IMR-90 (cell line): ENCODE results near the gene TNS1. TPM values are rescaled to one million over a fixed set of nuclear protein-coding genes. Genes with fewer than 3 reads are reported as not detected.

Source experiments
- ATAC-seq: fragments of 200-7000 bp; cut with Tn5 transposase; 2 replicates; pipeline ENCODE4 v1.9.1; 2020; ENCODE audit warnings: low read depth, mild to moderate bottlenecking, moderate library complexity
- BruUV-seq: library from RNA; stranded (reverse); fragments of 400-500 nt; replicated peaks from 2 replicates; lab custom pipeline; 2021; lab: Mats Ljungman, UMichigan
- CTCF ChIA-PET: fragments of 300-600 bp; formaldehyde crosslinking; extraction: SDS; loops from one replicate; lab custom pipeline; 2021; ENCODE audit warnings: antibody characterized with exemption; lab: Yijun Ruan, JAX
- POLR2A ChIA-PET: fragments of 300-600 bp; sonication (Branson Sonifier 250); formaldehyde crosslinking; loops from one replicate; lab custom pipeline; 2022; ENCODE audit warnings: antibody characterized with exemption; ENCODE audit not compliant: unreplicated experiment; lab: Charles Lee
- DNase-seq: peaks from one replicate; pipeline ENCODE4 v3.0.0; 2013
- H2AFZ ChIP-seq: replicated peaks from 2 replicates; pipeline ENCODE3; 2013; ENCODE audit warnings: low read length, mild to moderate bottlenecking; ENCODE audit not compliant: poor library complexity
- H2AK5ac ChIP-seq: 2 replicates; pipeline ENCODE4 v1.6.1; 2013; ENCODE audit warnings: low read depth, low read length, inconsistent platforms
- H2AK9ac ChIP-seq: replicated peaks from 2 replicates; pipeline ENCODE3; 2013; ENCODE audit warnings: mild to moderate bottlenecking, low read depth, low read length, moderate library complexity; ENCODE audit not compliant: poor library complexity
- H2BK120ac ChIP-seq: 2 replicates; pipeline ENCODE4 v1.6.1; 2013; ENCODE audit warnings: low read depth, low read length, inconsistent platforms
- H2BK15ac ChIP-seq: 3 replicates; pipeline ENCODE4 v1.6.1; 2013; ENCODE audit warnings: low read depth, low read length, inconsistent platforms
- H2BK20ac ChIP-seq: 2 replicates; pipeline ENCODE4 v1.6.1; 2013; ENCODE audit warnings: low read depth, mild to moderate bottlenecking, inconsistent platforms, low read length, moderate library complexity
- H2BK5ac ChIP-seq: 2 replicates; pipeline ENCODE4 v1.6.1; 2013; ENCODE audit warnings: mild to moderate bottlenecking, low read depth, low read length, inconsistent platforms; ENCODE audit not compliant: poor library complexity, severe bottlenecking
- H3K14ac ChIP-seq: replicated peaks from 2 replicates; pipeline ENCODE4 v1.6.1; 2013; ENCODE audit warnings: low read depth, low read length, inconsistent platforms
- H3K18ac ChIP-seq: 2 replicates; pipeline ENCODE4 v1.6.1; 2013; ENCODE audit warnings: low read depth, low read length, control low read depth
- H3K23ac ChIP-seq: 2 replicates; pipeline ENCODE4 v1.6.1; 2013; ENCODE audit warnings: low read depth, low read length, inconsistent platforms
- H3K27ac ChIP-seq: 2 replicates; pipeline ENCODE4 v1.5.1; 2013; ENCODE audit warnings: mild to moderate bottlenecking, control low read depth, low read length; ENCODE audit not compliant: insufficient read depth
- H3K27me3 ChIP-seq: 2 replicates; pipeline ENCODE4 v1.6.1; 2013; ENCODE audit warnings: low read length; ENCODE audit not compliant: control insufficient read depth, insufficient read depth
- H3K36me3 ChIP-seq: 2 replicates; pipeline ENCODE4 v1.6.1; 2013; ENCODE audit warnings: low read length, mixed read lengths; ENCODE audit not compliant: control insufficient read depth, insufficient read depth
- H3K4ac ChIP-seq: 2 replicates; pipeline ENCODE4 v1.6.1; 2013; ENCODE audit warnings: low read depth, low read length, inconsistent platforms
- H3K4me1 ChIP-seq: 2 replicates; pipeline ENCODE4 v1.6.1; 2013; ENCODE audit warnings: low read length, mixed read lengths; ENCODE audit not compliant: control insufficient read depth, insufficient read depth
- H3K4me2 ChIP-seq: 2 replicates; pipeline ENCODE4 v1.6.1; 2013; ENCODE audit warnings: low read depth, mild to moderate bottlenecking, control low read depth, low read length, moderate library complexity
- H3K4me3 ChIP-seq: 2 replicates; pipeline ENCODE4 v1.5.1; 2013; ENCODE audit warnings: low read depth, mild to moderate bottlenecking, control low read depth, low read length, moderate library complexity; ENCODE audit not compliant: insufficient read depth
- H3K56ac ChIP-seq: 2 replicates; pipeline ENCODE4 v1.6.1; 2013; ENCODE audit warnings: low read length, inconsistent platforms; ENCODE audit not compliant: insufficient read depth; ENCODE audit errors: extremely low read depth
- H3K79me1 ChIP-seq, 2 experiments: 2 replicates each; pipeline ENCODE4 v1.6.1; 2013; ENCODE audit warnings: low read length in 2 of 2, inconsistent platforms in 1 of 2, low read depth in 1 of 2
- H3K9ac ChIP-seq: 2 replicates; pipeline ENCODE4 v1.6.1; 2013; ENCODE audit warnings: low read depth, low read length, control low read depth
- H3K9me1 ChIP-seq: 2 replicates; pipeline ENCODE4 v1.6.1; 2013; ENCODE audit warnings: low read length, inconsistent platforms; ENCODE audit not compliant: insufficient read depth
- H3K9me3 ChIP-seq: 2 replicates; pipeline ENCODE4 v1.6.1; 2013; ENCODE audit warnings: low read length; ENCODE audit not compliant: control insufficient read depth, insufficient read depth
- H4K20me1 ChIP-seq: 2 replicates; pipeline ENCODE4 v1.6.1; 2013; ENCODE audit warnings: low read length, inconsistent platforms; ENCODE audit not compliant: insufficient read depth
- H4K5ac ChIP-seq: 2 replicates; pipeline ENCODE4 v1.6.1; 2013; ENCODE audit warnings: mild to moderate bottlenecking, low read depth, low read length, control low read depth
- H4K8ac ChIP-seq, 2 experiments: 2 replicates each; pipeline ENCODE4 v1.6.1; 2013; ENCODE audit warnings: low read depth in 2 of 2, low read length in 2 of 2, control low read depth in 1 of 2, inconsistent platforms in 1 of 2
- H4K91ac ChIP-seq: 2 replicates; pipeline ENCODE4 v1.6.1; 2013; ENCODE audit warnings: low read depth, low read length, inconsistent platforms; ENCODE audit not compliant: insufficient read depth
- MAZ ChIP-seq: IDR thresholded peaks from 2 replicates; pipeline ENCODE4 v1.6.1; 2012; ENCODE audit warnings: low read depth, mild to moderate bottlenecking, low read length, improper control_type of control experiment, moderate library complexity, borderline replicate concordance
- RAD21 ChIP-seq: IDR thresholded peaks from 2 replicates; pipeline ENCODE4 v1.6.1; 2012; ENCODE audit warnings: low read length, improper control_type of control experiment
- RCOR1 ChIP-seq: IDR thresholded peaks from 2 replicates; pipeline ENCODE4 v1.6.1; 2012; ENCODE audit warnings: mild to moderate bottlenecking, low read length, improper control_type of control experiment; ENCODE audit not compliant: insufficient replicate concordance
- SMC3 ChIP-seq: fragments of 150-350 bp; IDR thresholded peaks from 2 replicates; pipeline ENCODE4 v1.6.1; 2016; ENCODE audit warnings: low read depth, mild to moderate bottlenecking, antibody characterized with exemption, low read length, moderate library complexity
- WGBS, 2 experiments: methylation state at CpG; one replicate each; pipeline versions ENCODE4 v1.1.5 to v1.1.7; 2013; ENCODE audit warnings: missing lambda C conversion rate in 2 of 2; ENCODE audit not compliant: insufficient read length in 1 of 2; ENCODE audit errors: extremely low coverage in 2 of 2; 5-methylcytosine and 5-hydroxymethylcytosine counted together
- dilution Hi-C: fragments of 300-500 bp; cut with HindIII; formaldehyde crosslinking; loops from one replicate; pipeline ENCODE4 v1.14.3; 2018; ENCODE audit warnings: low sequenced_read_pairs; ENCODE audit not compliant: unreplicated experiment
- in situ Hi-C: fragments of 300-500 bp; cut with MboI; formaldehyde crosslinking; loops from 3 replicates; pipeline ENCODE4 v1.14.3; 2019; ENCODE audit warnings: low sequenced_read_pairs, inconsistent platforms, mixed read lengths
- intact Hi-C: fragments of 100-400 bp; cut with micrococcal nuclease; formaldehyde crosslinking; loops from 2 replicates; pipeline ENCODE4 v1.10.0; 2022
- polyA plus RNA-seq, 3 experiments: library from polyadenylated mRNA; depleted of rRNA; stranded (reverse); fragments of >200 nt; gene quantifications; 2 replicates each; pipeline ENCODE4 v1.2.3, GENCODE V29; 2012; ENCODE audit warnings: low replicate concordance in 1 of 3
- total RNA-seq: library from RNA; depleted of rRNA; stranded (reverse); fragments of >200 nt; gene quantifications from 2 replicates; pipeline ENCODE4 v1.2.3, GENCODE V29; 2012

Gene TNS1
- total and polyA plus RNA-seq, 2 of the 4 experiments (the other 2 are of a cell fraction): 41.1 to 45.2 TPM

- no peak overlapping the region for H4K5ac ChIP-seq
- 0 out of 2 replicates have a peak overlapping the region, but pooled peaks have one; percentile 18 for H3K23ac ChIP-seq
- dilution Hi-C loops: no loop called here
- H3K18ac ChIP-seq: no peak overlapping the region
- in situ Hi-C loops: no loop called here
- ChIA-PET POLR2A (no interaction called here), CTCF (no interaction called here)
- H3K9me3 ChIP-seq: no peaks in the 10 kb centered on the region
- peaks cover 2% of the 10 kb centered on the region; the same call in 1 of the 2 replicates for H3K36me3 ChIP-seq
- no peak overlapping the region for H3K4ac ChIP-seq
- H3K27ac ChIP-seq: no peak overlapping the region
- peaks cover 15% of the 10 kb centered on the region; the same call in 1 of the 2 replicates for H4K20me1 ChIP-seq
- no peak overlapping the region for H2AFZ ChIP-seq
- intact Hi-C loops: no loop called here
- H3K9me1 ChIP-seq: peaks cover 33% of the 10 kb centered on the region
- H3K79me1 ChIP-seq: peaks cover 34 to 87% of the 10 kb centered on the region in 2 experiments; a peak in 3 of 4 replicates
- WGBS, 2 experiments: 40% methylated on average over 2 of the region's 10 CpGs; no CpG with 5 or more reads in 1 of the 2 experiments
- no peak overlapping the region for H3K9ac ChIP-seq
- no peak overlapping the region for H4K8ac ChIP-seq
- DNase-seq (no peak), ATAC-seq (no peak)
- H2AK9ac ChIP-seq: no peak overlapping the region
- H3K4me2 ChIP-seq: no peak overlapping the region; the same call in 1 of the 2 replicates
- H2AK5ac ChIP-seq: 0 out of 2 replicates have a peak overlapping the region, but pooled peaks have one; percentile 1
- TF ChIP-seq RCOR1: no peak
- no peak for TF ChIP-seq MAZ
- TF ChIP-seq SMC3: no peak
- no peak for TF ChIP-seq RAD21
- BruUV-seq: no TSS peak
- no peak overlapping the region for H2BK20ac ChIP-seq
- no peak overlapping the region for H4K91ac ChIP-seq
- H3K27me3 ChIP-seq: no peaks in the 10 kb centered on the region
- peaks cover 48% of the 10 kb centered on the region for H3K4me1 ChIP-seq
- no peak overlapping the region for H2BK5ac ChIP-seq
- no peak overlapping the region for H3K56ac ChIP-seq
- H2BK15ac ChIP-seq: no peak overlapping the region
- no peak overlapping the region for H2BK120ac ChIP-seq
- no peak overlapping the region for H3K4me3 ChIP-seq
- no peak overlapping the region for H3K14ac ChIP-seq
These were observed 3.7 kb downstream of the TNS1 start for GRCh38 chr2:217998926-217999594.
